Stimulated activated CD8-positive, alpha-beta memory T cell treated with anti-CD3 and anti-CD28 coated beads, Interleukin-4, amount 100 ng/mL, for 1 hour (primary cell): Measurements from ENCODE around the gene SH2D4B.
"Not testable (repeated sequence)": the region's sequence is repeated elsewhere in the genome, so short reads cannot be mapped to it uniquely, and the experiment has no call there.

ENCODE experiments used
- DNase-seq, 2 donors: peaks; one replicate each; pipeline ENCODE4 v3.0.0-alpha.2; 2020; ENCODE audit warnings: low read depth in 2 of 2, low spot score in 1 of 2

Gene SH2D4B

DNA sequence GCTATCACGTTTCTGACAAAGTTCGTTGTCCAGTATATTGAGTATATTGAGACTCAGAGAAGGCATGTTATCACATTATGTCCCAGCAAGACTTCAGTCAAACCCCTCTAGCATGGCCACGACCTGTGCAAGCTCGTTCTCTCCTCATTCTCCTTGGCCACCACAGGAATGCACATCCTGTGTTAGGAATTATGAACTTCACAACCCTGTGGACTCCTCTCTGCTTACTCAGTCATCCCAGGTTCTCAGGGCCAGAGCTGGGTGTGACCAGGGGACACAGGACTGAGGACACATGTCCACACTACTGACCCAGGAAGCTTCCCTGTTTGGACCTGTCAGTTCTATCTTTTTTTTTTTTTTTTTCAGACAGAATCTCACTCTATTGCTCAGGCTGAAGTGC is 4.4 kb downstream of the SH2D4B start:
- no peak for DNase-seq

DNA sequence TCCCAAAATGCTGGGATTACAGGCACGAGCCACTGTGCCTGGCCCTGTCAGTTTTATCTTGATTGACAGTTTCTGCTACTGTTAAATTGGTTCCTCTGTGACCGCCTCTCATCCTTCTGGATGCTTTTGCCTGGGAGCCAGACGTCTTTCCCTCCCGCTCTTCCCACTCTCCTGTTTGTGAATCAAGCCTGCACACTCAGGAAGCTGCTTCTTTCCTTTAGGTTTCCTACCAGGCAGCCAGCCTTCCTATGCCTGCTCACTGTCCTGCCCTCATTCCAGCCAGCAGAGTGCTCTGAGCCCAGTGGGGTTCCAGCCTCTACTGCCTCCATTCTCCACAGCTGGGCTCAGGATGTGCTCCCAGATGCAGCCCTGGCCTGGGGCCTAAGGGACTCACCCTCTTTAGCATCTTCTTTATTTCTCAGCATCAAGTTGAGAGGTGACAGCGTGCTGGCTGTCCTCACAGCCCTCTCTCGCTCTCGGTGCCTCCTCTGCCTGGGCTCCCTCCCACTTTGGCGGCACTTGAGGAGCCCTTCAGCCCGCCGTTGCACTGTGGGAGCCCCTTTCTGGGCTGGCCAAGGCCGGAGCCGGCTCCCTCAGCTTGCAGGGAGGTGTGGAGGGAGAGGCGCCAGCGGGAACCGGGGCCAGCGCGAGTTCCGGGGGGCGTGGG is 5.1 kb downstream of the SH2D4B start:
- no peak for DNase-seq

DNA sequence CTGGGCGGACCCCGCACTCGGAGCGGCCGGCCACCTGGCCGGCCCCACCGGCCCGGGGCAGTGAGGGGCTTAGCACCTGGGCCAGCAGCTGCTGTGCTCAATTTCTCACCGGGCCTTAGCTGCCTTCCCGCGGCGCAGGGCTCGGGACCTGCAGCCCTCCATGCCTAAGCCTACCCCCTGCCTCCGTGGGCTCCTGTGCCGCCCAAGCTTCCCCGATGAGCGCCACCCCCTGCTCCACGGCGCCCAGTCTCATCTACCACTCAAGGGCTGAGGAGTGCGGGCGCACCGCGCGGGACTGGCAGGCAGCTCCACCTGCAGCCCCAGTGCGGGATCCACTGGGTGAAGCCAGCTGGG is 5.6 kb downstream of the SH2D4B start:
- not testable (repeated sequence) for DNase-seq

DNA sequence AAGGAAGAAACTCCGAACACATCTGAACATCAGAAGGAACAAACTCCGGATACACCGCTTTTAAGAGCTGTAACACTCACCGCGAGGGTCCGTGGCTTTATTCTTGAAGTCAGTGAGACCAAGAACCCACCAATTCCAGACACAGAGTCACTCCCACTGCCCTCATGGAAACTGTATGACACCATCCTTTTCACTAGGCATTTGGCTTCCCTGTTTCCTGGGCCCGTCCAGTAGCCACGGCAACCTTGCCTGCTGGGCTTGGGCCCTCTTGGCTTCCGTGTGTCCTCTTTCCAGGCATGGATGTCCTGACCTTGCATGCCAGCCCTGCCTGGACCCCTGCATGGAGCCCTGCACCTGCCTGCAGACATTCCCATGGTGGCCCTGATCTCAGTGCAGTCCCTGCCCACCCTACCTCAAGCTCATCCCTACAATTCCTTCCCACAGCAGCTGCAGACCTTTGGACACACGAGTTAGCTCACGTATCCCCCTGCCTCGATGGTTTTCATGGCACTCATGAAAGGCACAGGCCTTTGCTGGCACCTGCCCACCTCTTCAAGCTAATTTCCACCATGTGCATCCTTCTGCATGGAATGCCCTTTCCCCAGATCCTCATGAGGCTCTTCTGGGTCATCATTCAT is 6.7 kb downstream of the SH2D4B start:
- no peak for DNase-seq

DNA sequence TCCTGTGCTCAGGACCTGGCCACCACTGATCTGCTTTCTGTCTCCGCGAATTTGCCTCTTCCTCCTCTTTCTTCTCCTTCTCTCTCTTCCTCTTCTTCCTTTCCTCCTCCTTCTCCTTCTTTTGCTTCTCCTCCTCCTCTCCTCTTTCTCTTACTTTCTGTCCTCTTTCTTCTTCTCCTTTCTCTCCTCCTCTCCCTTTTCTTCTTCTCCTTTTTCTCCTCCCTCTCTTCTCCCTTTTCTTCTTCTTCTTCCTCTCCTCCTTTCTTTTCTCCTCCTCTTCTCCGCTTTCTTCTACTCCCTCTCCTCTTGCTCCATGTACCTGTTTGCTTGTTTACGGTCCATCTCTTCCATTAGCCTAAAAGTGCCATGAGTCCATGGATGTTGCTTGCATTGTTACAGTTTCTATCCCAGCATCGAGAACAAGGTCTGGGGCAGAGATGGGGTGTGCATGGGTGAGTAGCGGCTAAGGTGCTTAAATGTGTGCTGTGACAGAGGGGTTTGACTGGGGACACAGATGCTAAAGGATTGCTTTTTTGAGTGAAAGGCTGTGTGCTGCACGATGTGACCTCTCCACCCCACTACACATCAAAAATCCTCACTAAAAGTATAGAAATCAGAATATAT is 7.7 kb downstream of the SH2D4B start:
- DNase-seq = no peak

GRCh38 chr10:80552151-80552646 is 14.5 kb downstream of the SH2D4B start:
- no peak for DNase-seq

DNA sequence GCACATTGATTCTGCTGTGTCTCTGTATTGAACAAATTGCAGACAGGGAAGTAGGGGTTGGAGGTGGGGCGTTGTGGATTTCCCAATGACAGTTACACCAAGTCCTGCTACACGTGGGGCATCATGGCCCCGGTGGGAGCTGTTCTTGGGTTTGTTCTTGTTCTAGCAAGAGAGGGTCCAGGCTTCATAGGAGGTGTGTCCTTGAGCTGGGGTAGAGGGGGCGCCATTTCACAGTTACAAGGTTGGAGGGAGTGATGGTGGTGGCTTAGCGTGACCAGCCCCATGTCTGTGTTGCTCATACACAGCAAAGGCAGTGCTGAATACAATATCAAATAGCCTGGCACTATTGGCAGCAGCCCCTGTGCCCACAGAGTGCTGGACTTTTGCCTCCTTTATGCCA is 15.7 kb downstream of the SH2D4B start:
- DNase-seq = no peak

GRCh38 chr10:80554050-80554449 is 16.3 kb downstream of the SH2D4B start:
- no peak for DNase-seq

DNA sequence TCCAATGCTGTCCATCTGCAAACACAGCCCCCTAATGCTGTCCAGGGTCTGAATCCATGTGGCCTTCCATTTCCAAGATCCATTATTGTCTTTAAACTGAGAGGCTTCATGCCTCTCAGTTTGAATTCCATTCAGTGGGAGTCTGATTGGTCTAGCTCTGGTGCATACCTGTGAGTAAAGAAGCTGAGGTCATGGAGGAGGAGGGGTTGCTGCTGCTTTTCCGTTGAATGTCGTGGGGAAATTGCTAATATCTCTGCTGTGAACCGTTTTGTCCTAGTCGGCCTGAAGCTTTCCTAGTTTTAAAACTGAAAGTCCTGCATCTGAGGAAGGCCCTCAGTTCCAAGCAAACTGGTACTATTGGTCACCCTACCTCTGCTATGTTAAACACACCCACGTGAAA is 17.7 kb downstream of the SH2D4B start:
- DNase-seq = no peak

- no peak for DNase-seq
Measured at GRCh38 chr10:80561950-80562349, 24.2 kb downstream of the SH2D4B start.

DNA sequence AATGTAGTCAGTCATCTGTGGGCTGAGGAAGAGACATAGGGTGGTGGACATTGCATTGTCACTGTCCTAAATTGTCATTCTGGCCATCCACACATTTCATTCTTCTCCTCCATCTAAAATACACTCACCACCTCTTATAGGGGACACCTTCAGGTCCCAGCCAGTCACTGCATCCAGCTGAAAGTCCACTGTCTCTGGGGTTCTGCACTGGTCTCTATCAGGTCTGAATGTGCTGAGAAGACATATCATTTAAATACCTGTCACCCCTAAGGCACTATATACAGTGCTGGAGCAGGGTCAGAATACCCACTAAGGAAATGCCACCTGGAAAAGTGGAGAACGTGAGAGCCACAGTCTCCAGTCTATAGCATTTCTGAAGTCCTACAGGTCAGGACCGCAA is 29.6 kb downstream of the SH2D4B start:
- no peak for DNase-seq

DNA sequence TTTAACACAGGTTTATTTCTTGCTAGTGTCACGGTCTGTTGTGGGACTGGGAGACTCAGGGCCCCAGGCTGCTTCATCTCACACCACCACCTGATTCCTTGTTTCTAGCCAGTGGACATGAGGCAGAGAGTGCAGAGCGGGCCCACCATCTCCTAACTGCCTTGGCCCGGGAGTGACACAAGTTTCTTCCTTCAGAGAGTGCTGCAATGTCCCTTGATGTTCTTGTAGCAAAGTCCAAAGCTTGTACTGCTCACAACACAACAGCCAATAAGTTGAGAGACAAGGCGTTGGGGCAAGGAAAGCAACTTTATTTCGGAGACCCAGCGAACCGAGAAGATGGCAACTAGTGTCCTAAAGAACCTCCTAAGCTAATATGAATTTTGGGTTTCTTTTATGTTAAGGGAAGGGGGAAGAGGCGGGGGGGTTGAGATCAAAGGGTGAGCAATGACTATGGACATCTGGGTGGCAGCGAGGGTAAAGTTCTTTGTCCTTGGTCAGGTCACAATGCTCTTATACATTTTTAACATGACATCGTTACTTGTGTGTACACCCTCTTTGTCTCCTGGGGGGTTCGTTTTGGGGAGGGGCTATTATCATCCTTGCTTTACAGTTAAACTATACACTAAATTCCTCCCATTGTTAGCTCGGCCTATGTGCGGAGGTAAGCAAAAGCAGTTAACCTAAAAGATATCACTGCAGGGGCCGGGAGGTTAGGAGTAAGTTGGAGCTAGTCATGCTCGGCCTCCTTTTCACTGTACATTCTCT is 31.6 kb downstream of the SH2D4B start:
- DNase-seq = no peak

DNA sequence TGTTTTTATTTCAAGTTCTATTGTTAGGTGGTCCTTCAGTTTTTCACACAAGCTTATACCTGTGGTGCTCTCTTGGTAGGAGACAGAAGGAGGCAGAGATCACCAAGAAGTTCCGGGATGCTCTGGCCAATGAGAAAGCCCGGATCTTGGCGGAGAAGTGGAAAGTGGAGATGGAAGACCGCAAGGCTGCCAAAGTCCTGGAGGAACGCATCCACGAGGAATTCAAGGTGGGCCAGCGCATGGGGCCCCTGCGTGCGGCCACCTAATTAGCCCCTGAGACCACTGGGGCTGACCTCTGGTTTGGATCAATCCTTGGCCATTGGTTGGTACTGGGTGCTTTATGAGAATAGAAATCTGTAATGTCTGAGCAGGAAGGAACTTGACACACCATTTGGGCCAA is 33.6 kb downstream of the SH2D4B start:
- no peak for DNase-seq

DNA sequence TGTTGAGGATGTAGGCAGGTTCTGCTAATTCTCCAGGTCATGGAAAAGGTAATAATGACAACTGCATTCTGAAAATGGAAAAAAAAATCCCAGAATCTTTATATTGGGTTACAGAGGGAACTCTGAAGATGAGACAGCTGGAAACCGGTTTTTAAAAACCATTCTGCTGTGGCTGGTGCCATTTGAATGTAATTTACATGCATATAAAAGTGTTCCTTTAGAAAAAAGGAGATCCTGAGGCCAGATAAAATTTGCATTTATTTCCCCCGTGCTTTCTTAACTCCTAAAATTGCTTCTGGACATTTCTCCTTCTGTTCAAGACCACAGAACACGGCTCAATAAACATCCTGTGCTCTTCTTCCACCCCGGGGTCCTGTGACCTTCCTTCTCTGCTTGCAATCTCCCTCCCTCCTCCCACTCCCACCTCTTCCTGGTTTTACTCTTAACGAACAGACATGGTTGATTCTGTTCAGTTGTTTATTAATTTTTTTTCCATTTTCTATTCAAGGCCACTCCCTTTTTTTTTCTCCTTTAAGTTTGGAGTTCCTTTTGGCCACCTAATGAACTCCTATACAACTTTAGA is 41.6 kb downstream of the SH2D4B start:
- no peak for DNase-seq

GRCh38 chr10:80579849-80580637 is 42.3 kb downstream of the SH2D4B start:
- no peak for DNase-seq

DNA sequence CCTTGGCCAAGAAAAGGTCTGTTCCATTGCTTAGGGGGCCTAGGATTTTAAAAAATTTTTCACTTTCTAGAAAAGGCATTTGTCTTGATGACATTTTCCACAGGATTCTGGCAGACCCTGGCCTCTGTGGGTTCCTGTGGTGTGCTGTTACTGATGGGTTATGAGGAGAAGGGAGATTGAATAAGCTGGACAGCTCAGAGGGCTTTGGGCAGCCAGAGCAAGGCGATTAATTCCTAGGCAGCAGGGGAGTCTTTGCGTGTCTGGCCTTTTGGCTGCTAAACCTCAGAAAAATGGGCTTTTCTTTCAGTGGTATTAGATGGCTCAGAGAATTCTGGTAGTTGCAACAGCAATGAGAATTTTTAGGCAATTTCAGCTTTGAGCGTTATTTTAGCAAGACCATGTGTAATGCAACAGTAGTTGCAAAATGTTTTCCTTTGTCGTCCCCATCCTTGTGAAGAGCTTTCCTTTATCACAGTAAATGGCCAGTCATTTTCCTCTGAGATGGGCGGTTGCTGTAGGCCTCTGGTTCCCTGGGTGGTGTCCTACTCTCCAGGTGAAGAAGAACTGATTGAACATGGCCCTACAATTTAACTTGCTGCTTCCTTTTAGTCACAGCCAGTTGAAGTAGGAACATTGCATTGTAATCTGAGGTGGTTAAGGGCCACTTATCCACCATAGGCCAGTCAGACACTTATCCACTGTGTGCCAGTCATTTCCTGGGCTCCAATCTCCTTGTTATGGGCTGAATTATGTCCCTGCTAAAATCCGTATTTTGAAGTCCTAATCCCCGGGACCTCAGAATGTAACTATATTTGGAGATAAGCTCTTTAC is 43.2 kb downstream of the SH2D4B start:
- DNase-seq = no peak

GRCh38 chr10:80581469-80581835 is 43.8 kb downstream of the SH2D4B start:
- DNase-seq = no peak

- no peak for DNase-seq
Measured at GRCh38 chr10:80582286-80582960, 44.7 kb downstream of the SH2D4B start.

DNA sequence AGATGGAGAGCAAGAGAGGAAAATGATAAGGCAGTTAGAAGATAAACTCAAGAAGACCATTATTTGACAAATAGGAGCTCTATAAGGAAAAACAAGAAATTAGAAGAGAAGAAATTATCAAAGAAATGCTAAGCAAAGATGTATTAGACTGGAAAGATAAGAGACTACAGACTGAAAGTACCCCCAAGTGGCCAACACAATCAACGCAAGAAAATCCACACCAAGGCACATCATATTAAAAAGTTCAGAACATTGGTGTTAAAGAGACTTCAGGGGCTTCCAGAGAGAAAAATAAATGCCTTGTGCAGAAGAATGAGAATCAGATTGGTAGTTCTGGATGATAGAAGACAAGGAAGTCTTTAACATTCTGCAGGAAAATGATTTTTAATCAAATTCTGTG is 46.0 kb downstream of the SH2D4B start:
- DNase-seq = no peak
